Measurements from ENCODE around the gene DACH1.

DNA sequence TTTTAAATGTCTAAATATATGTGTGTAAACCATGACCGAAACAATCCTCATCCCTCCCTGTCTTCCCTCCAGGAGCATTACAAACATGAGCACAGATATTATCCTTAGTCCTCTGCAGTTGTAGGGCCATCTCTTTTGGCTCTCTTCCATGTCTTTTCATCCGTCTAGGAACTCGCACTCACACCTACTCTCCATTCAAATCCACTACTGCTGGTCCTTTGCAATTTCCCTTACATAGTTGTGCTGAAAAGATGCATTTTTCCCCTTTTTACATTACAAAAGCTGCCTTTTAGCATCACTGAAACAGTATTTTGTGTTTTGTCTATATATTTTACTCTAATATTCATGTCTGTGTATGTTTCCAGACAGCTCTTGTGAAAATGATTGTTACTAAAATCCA lies 237.8 kb downstream of the DACH1 start:
- TF ChIP-seq EZH2phosphoT487 (IDR thresholded peaks at IDR 0.05; ENCODE audit: low read depth, severe bottlenecking, unreplicated experiment) (no peak), CTCF (IDR thresholded peaks at IDR 0.05; ENCODE audit: poor library complexity) (no peak)

Data from hepatocyte (in vitro differentiated cells).